ENCODE results near the gene OGT. TPM values are rescaled to one million over a fixed set of nuclear protein-coding genes. Genes with fewer than 3 reads are reported as not detected.

Gene OGT
- total RNA-seq, 4 donors from 2014 or later, result 168 to 233 (median 191) TPM

DNA sequence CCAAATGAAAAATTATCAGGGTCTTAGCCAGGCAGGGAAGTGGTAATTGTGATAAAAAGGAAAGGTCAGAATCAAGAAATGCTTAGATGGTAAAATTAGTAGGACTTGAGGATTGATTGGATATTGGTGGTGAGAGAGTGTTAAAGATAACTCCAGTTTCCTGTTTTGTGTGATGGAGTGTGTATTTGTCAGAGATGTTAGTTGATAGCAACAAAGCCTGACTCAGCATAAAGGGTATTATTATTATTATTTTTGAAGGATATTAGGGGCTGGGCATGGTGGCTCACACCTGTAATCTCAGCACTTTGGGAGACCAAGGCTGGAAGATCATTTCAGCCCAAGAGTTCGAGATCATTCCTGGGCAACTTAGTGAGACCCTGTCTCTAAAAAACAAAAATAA is 23.6 kb upstream of the OGT start:
- TF ChIP-seq, protein P1, sequence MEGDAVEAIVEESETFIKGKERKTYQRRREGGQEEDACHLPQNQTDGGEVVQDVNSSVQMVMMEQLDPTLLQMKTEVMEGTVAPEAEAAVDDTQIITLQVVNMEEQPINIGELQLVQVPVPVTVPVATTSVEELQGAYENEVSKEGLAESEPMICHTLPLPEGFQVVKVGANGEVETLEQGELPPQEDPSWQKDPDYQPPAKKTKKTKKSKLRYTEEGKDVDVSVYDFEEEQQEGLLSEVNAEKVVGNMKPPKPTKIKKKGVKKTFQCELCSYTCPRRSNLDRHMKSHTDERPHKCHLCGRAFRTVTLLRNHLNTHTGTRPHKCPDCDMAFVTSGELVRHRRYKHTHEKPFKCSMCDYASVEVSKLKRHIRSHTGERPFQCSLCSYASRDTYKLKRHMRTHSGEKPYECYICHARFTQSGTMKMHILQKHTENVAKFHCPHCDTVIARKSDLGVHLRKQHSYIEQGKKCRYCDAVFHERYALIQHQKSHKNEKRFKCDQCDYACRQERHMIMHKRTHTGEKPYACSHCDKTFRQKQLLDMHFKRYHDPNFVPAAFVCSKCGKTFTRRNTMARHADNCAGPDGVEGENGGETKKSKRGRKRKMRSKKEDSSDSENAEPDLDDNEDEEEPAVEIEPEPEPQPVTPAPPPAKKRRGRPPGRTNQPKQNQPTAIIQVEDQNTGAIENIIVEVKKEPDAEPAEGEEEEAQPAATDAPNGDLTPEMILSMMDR (IDR thresholded peaks at IDR 0.05; ENCODE audit: low read depth), result no peak

DNA sequence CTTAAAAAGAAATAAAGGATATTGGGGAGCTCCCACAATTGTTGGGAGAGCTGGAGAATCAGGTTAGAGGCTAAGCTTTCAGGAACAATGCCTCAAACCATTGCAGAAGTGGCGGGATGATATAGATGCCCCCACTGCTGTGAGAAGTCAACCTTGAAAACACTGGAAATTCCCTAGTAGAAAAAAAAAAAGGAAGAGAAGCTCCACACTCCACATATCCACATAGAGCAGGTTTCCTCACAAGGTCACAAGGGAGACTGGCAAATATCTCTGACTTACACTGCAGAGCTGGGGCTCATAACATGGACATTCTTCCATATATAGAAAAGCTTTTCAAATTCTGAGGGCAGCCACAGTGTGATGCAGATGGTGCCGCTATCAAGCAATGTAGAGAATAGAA is 22.7 kb upstream of the OGT start:
- TF ChIP-seq, protein P1 (IDR thresholded peaks at IDR 0.05; ENCODE audit: low read depth), result no peak

DNA sequence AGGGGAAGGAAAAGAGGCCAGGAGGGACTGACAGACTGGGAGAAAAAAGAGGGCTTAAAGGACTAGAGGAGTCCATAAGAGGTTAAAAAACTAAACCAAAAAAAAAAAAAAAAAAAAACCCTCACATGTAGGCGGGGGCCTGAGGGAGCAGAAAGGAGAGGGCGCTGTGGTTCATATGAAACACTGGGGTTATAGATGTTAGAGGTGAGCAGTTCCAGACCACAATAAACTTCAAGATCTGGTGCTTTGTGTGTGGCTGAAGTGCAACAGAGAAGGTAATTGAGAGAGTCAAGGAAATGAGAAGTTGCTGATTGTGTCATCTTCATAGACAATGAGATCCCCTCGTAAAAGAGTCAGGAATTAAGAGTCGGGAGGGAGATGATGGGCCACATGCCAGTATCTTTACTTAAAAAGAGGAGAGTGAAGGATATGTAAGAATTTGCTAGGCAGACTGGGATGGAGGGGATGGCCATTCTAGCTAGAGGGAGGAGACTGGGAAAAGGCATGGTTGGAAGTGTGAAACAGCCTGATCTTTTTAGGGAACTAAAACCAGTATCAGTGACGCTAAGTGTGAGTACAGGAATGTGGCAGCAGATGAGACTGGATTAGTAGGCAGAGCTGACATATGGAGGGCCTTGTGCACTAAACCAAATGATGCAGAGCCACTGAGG is 18.4 kb upstream of the OGT start:
- TF ChIP-seq, protein P1 (IDR thresholded peaks at IDR 0.05; ENCODE audit: low read depth), result no peak

DNA sequence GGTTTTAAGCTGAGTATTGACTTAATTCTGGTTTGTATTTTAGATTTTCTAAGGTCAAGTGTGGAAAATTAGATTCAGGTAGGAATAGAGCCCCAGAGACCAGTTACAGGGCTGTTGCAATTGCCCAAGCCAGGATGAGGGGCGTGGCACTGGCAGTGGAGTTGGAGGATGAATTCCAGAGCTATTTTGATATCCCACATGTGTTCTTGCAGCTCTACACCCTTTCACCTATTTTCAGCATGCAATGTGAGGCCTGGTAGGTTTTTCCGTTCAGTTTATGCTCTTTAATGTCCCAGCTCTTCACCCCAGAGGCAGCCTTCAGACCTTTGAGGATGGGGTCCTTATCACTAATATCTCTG is 17.9 kb upstream of the OGT start:
- TF ChIP-seq, protein P1 (IDR thresholded peaks at IDR 0.05; ENCODE audit: low read depth), result no peak

DNA sequence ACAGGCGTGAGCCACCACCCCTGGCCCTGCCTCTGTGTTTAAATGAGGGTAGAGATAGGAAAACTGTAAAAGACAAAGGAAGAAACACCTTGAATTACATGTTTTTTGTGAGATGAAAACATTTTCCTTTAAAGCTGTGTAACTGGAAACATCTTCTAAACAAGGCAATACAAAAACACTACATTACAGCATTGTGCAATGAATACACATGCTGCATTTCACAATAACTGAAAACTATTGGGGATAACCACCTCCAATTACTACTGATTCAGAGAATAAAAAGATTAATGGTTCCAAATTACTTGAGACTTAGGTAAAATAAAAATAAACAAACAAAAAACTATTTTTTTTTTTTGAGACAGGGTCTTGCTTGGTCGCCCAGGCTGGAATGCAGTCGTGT is 7.6 kb upstream of the OGT start:
- TF ChIP-seq, protein P1 (IDR thresholded peaks at IDR 0.05; ENCODE audit: low read depth), result no peak

DNA sequence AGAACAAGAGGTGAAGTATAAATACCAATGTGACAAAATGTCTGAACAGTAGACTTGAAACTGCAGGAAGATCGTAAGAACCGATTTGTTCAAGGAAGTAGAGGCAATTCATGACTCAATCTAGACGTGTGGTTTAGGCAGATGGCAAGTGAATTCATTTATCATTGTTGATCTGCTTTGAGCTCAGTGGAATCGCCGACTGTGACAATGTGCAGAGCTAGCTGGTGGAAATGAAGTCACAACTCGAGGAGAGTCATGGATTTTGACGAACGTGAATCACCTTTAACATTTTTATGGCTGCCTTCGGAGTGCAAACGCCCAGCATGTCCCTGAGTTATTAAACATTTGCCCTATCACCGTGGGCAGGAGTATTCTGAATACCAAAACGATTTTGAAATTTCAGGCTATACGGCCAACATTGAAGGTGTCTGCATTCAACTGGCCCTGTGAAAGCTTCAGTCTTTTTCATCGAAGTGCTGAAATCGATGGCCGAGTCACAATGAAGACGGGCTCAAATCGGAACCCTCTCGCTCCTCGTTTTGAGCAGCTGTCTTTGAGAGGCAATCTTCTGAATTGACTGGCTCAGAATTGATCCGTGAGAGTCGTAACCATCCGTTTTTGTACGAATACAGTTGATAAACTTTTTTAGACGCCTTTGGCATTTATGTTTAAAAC is 689 bp upstream of the OGT start:
- TF ChIP-seq, protein P1 (IDR thresholded peaks at IDR 0.05; ENCODE audit: low read depth), result no peak

DNA sequence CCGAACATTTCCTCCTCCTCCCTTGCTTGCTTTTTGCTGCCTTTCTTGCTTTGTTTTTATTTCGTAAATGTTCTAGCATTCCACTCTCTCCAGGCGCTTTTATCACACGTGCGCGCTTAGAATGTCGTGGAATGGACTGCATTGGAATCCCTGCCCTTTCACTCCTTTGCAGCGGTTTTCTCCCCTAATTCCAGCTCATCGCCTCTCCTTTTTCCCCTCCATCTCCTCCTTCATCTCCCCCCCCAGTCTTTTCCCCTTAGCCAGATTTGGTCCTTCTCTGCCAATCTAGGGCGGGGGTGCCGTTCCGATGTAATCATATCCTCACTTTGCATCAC is 579 bp downstream of the OGT start:
- TF ChIP-seq, protein P1 (IDR thresholded peaks at IDR 0.05; ENCODE audit: low read depth), result no peak
